Smooth muscle cell of trachea (primary cell): ENCODE measurements around the gene VIL1. TPM values are rescaled to one million over a fixed set of nuclear protein-coding genes. Genes with fewer than 3 reads are reported as not detected.

ENCODE experiments used
- total RNA-seq: library from RNA; depleted of rRNA; stranded (reverse); fragments of >200 nt; gene quantifications from 2 replicates; pipeline ENCODE4 v1.2.1, GENCODE V29; 2014

The VIL1 gene
- not detected in 2 replicates for total RNA-seq

GRCh38 chr2:218418717-218419458, at the start of gene VIL1:
Gene VIL1 (plus strand): TSS chr2:218419123. CDS start chr2:218423779, 4,656 bp downstream.

GRCh38 chr2:218381916-218382366, 37.0 kb upstream of the VIL1 start, which contains the start of gene SLC11A1:
Gene SLC11A1 (plus strand): TSS chr2:218382273. CDS start chr2:218382369, 96 bp downstream.

GRCh38 chr2:218399391-218400166, 19.3 kb upstream of the VIL1 start, which contains the start of gene CTDSP1:
Gene CTDSP1 (plus strand): TSS chr2:218399868. CDS start chr2:218400091, 223 bp downstream.

Other genes starting within 250 kb of the VIL1 start
- 224 and 365 TPM in 2 replicates for gene ARPC2, start 201.9 kb upstream of the VIL1 start, total RNA-seq
- not detected in 2 replicates for gene GPBAR1, start 158.1 kb upstream of the VIL1 start, total RNA-seq
- gene AAMP, start 149.0 kb upstream of the VIL1 start, total RNA-seq = 153 and 157 TPM in 2 replicates
- 26.1 and 29.1 TPM in 2 replicates for gene PNKD, start 148.6 kb upstream of the VIL1 start, total RNA-seq
- gene TMBIM1, start 126.6 kb upstream of the VIL1 start, total RNA-seq = 111 and 299 TPM in 2 replicates
- gene CATIP, start 62.3 kb upstream of the VIL1 start, total RNA-seq = 0.17 TPM in 1 of 2 replicates, not detected in the other
- gene SLC11A1, start 36.9 kb upstream of the VIL1 start, total RNA-seq = under 0.01 and 0.33 TPM in 2 replicates
- gene CTDSP1, start 19.3 kb upstream of the VIL1 start, total RNA-seq = 53.4 and 88.0 TPM in 2 replicates
- gene USP37, start 149.2 kb downstream of the VIL1 start, total RNA-seq = 7.3 and 7.4 TPM in 2 replicates
- 33.4 and 40.7 TPM in 2 replicates for gene CNOT9, start 149.7 kb downstream of the VIL1 start, total RNA-seq
- 9.1 and 11.8 TPM in 2 replicates for gene PLCD4, start 188.8 kb downstream of the VIL1 start, total RNA-seq
- 10.2 and 12.1 TPM in 2 replicates for gene ZNF142, start 240.5 kb downstream of the VIL1 start, total RNA-seq
- gene BCS1L, start 240.6 kb downstream of the VIL1 start, total RNA-seq = 32.3 and 41.9 TPM in 2 replicates